COLO668 (cell line): ENCODE measurements around the gene RASSF7.
A peak's percentile ranks its signal among the peaks of the same experiment; 100 is the strongest.
"Not testable (repeated sequence)": the region's sequence is repeated elsewhere in the genome, so short reads cannot be mapped to it uniquely, and the experiment has no call there.

Experiments used
- DNase-seq: peaks from one replicate; lab custom pipeline; 2025; ENCODE audit not compliant: unreplicated experiment; lab: John Stamatoyannopoulos, UW

The RASSF7 gene

GRCh38 chr11:565921-566509 is 5.2 kb downstream of the RASSF7 start:
- DNase-seq: no peak

GRCh38 chr11:567011-567628 is 6.3 kb downstream of the RASSF7 start:
- DNase-seq: peak; percentile 7

- no peak for DNase-seq
These were observed 7.0 kb downstream of the RASSF7 start for GRCh38 chr11:567629-568292.

- DNase-seq: peak; percentile 86
These were observed 7.8 kb downstream of the RASSF7 start for GRCh38 chr11:568306-569157.

- no peak for DNase-seq
These were observed 8.6 kb downstream of the RASSF7 start for GRCh38 chr11:569158-569885.

GRCh38 chr11:571802-572185 is 11.0 kb downstream of the RASSF7 start:
- DNase-seq: no peak

GRCh38 chr11:573146-573759 is 12.5 kb downstream of the RASSF7 start:
- DNase-seq: no peak

- DNase-seq: not testable (repeated sequence)
These were observed 13.3 kb downstream of the RASSF7 start for GRCh38 chr11:574031-574570.

- DNase-seq: no peak
These were observed 14.0 kb downstream of the RASSF7 start for GRCh38 chr11:574632-575312.

GRCh38 chr11:575313-575995 is 14.7 kb downstream of the RASSF7 start:
- peak; percentile 71 for DNase-seq

GRCh38 chr11:575996-576768 is 15.4 kb downstream of the RASSF7 start, which contains the start of gene PHRF1:
TSS of gene PHRF1 (plus strand) at chr11:576470. CDS start at chr11:581513, 5,043 bp downstream.
- peak; percentile 79 for DNase-seq

- DNase-seq: no peak
These were observed 16.2 kb downstream of the RASSF7 start for GRCh38 chr11:576811-577610.

- no peak for DNase-seq
These were observed 16.8 kb downstream of the RASSF7 start for GRCh38 chr11:577611-577894.

GRCh38 chr11:578276-579035 is 17.7 kb downstream of the RASSF7 start:
- no peak for DNase-seq

GRCh38 chr11:579830-580601 is 19.2 kb downstream of the RASSF7 start:
- no peak for DNase-seq

- DNase-seq: no peak
These were observed 20.6 kb downstream of the RASSF7 start for GRCh38 chr11:581342-581741.
